Activated T-helper 1 cell treated with Interleukin-2 at 50 U/mL for 16 hours (primary cell): Measurements from ENCODE around the gene RGS13.

ENCODE experiments used
- DNase-seq: peaks from one replicate; pipeline ENCODE4 v3.0.0-alpha.2; 2020; ENCODE audit warnings: low read depth

RGS13 gene

GRCh38 chr1:192626366-192627179 is 9.4 kb upstream of the RGS13 start:
- no peak for DNase-seq

GRCh38 chr1:192627901-192628300 is 8.0 kb upstream of the RGS13 start:
- no peak for DNase-seq

GRCh38 chr1:192628396-192629057 is 7.4 kb upstream of the RGS13 start:
- DNase-seq, result no peak

- DNase-seq, result no peak
Observed at GRCh38 chr1:192629612-192630011, 6.3 kb upstream of the RGS13 start.

- DNase-seq, result no peak
Observed at GRCh38 chr1:192630521-192631287, 5.2 kb upstream of the RGS13 start.

GRCh38 chr1:192631749-192632148 is 4.2 kb upstream of the RGS13 start:
- DNase-seq, result no peak

GRCh38 chr1:192632188-192632587 is 3.8 kb upstream of the RGS13 start:
- no peak for DNase-seq

- DNase-seq, result no peak
Observed at GRCh38 chr1:192632641-192633532, 3.1 kb upstream of the RGS13 start.

GRCh38 chr1:192633533-192634253 is 2.3 kb upstream of the RGS13 start:
- DNase-seq, result no peak

GRCh38 chr1:192635041-192635440 is 906 bp upstream of the RGS13 start:
- DNase-seq, result no peak

- no peak for DNase-seq
Observed at GRCh38 chr1:192639607-192640368, 3.8 kb downstream of the RGS13 start.

GRCh38 chr1:192652159-192652558 is 16.2 kb downstream of the RGS13 start:
- no peak for DNase-seq

- DNase-seq, result no peak
Observed at GRCh38 chr1:192654120-192654519, 18.2 kb downstream of the RGS13 start.

GRCh38 chr1:192654591-192655251 is 18.8 kb downstream of the RGS13 start:
- no peak for DNase-seq

- DNase-seq, result no peak
Observed at GRCh38 chr1:192657760-192658159, 21.8 kb downstream of the RGS13 start.

- DNase-seq, result no peak
Observed at GRCh38 chr1:192658255-192658654, 22.3 kb downstream of the RGS13 start.

GRCh38 chr1:192660613-192661012 is 24.7 kb downstream of the RGS13 start:
- DNase-seq, result no peak

GRCh38 chr1:192668409-192668983 is 32.5 kb downstream of the RGS13 start:
- DNase-seq, result no peak

GRCh38 chr1:192669174-192669573 is 33.2 kb downstream of the RGS13 start:
- no peak for DNase-seq
